Choroid plexus epithelial cell (primary cell): ENCODE measurements around the gene CTTNBP2NL.

ENCODE experiments used
- DNase-seq: peaks from one replicate; pipeline ENCODE4 v3.0.0-alpha.2; 2010; ENCODE audit warnings: low read depth
- H3K4me3 ChIP-seq: 2 replicates; pipeline ENCODE4 v1.5.1; 2011; ENCODE audit warnings: low read depth, mild to moderate bottlenecking, control low read depth, low read length, moderate library complexity
- TF ChIP-seq, protein P1 (sequence below): conservative IDR thresholded peaks from 2 replicates; pipeline ENCODE4 v1.5.1; 2011; ENCODE audit warnings: low read depth, mild to moderate bottlenecking, control low read depth, inconsistent platforms, low read length, moderate library complexity

Gene CTTNBP2NL

DNA sequence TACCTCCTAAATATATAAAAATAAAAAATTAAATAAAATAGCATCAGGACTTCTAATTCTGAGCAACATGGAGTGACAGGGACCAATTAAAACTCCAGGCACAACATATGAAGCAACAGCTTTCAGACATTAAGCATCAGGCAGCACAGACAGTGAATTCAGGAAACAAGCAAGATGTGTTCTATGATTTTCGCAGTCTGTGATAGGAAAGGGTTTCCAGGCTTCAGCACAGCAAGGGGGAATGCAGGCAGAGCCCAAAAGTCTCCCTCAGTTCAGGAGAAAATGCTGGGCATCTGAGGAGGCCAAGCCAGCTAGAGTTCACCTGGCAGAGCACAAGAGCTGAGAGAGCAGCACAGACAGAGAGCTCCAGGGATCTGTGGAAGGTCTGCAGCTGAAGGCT lies 22.2 kb upstream of the CTTNBP2NL start:
- TF ChIP-seq, protein P1, sequence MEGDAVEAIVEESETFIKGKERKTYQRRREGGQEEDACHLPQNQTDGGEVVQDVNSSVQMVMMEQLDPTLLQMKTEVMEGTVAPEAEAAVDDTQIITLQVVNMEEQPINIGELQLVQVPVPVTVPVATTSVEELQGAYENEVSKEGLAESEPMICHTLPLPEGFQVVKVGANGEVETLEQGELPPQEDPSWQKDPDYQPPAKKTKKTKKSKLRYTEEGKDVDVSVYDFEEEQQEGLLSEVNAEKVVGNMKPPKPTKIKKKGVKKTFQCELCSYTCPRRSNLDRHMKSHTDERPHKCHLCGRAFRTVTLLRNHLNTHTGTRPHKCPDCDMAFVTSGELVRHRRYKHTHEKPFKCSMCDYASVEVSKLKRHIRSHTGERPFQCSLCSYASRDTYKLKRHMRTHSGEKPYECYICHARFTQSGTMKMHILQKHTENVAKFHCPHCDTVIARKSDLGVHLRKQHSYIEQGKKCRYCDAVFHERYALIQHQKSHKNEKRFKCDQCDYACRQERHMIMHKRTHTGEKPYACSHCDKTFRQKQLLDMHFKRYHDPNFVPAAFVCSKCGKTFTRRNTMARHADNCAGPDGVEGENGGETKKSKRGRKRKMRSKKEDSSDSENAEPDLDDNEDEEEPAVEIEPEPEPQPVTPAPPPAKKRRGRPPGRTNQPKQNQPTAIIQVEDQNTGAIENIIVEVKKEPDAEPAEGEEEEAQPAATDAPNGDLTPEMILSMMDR = no peak
- DNase-seq = no peak
- no peak overlapping the region for H3K4me3 ChIP-seq

DNA sequence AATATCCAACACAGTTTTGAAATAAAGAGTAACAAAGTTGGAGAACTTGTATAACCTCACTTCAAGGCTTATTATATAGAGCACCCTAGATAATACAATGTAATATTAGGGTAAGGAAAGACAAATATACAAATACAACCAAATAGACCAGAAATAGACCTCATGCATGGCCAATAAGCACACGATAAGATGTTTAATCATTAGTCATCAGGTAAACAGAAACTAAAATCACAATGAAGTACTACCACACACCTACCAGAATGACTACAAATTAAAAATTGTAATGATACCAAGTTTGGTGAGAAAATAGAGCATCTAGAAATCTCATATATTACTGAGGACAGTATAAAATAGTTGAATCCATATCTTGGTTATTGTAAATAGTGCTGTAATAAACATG lies 20.3 kb upstream of the CTTNBP2NL start:
- TF ChIP-seq, protein P1 = no peak
- no peak overlapping the region for H3K4me3 ChIP-seq
- no peak for DNase-seq

DNA sequence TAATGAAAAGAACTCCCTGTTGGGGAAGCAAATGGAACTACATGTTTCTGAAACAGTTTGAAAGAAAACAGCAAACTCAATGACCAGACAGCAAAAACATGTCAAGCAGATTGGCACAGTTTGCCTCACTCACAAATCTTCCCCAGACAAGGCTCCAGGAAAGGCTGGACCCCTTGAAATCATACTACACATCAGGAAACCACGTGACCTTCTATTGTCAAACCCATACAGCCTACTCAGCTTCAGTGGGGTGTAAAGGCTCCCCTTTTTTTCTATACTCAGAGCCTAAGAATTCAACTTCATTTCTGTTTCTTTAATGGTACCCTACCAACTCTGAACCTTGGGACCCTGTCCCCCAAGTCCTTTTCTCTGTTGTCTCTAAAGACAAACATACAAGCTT lies 15.7 kb upstream of the CTTNBP2NL start:
- no peak for DNase-seq
- H3K4me3 ChIP-seq = no peak overlapping the region
- TF ChIP-seq, protein P1 = no peak

DNA sequence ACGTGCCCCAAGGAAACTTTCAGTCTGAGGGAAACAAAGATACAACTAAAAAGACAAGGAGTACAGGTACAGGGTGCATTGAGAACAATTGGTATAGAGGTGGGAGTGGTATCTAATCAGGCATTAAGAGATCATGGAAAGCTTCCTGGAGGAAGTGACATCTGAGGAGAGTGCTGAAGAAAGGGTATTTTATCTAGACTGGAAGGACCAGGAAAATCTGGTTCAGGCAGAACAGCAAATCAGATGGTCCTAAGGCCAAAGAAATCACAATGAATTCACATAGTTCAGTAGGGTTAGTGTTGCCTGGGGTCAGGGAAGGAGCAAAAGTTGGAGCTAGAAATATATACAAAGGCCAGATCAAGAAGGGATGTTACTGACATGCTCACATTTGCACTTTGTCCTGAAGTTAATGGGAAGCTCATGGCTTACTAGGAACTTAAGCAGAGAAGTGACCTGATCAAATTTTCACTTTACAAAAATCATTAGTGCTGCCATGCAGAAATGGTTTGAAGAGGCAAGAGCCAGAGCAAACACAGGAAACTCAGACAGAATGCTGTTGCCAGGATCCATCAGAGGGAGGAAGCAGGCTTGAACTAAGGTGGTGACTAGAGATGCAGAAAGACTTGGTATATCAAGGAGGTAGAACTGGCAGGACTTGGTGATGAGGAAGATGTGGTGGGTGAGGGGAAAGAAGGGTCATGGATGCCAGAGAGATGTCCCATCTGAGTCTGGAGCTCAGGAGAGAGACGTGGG lies 14.5 kb upstream of the CTTNBP2NL start:
- H3K4me3 ChIP-seq = no peak overlapping the region
- TF ChIP-seq, protein P1 = no peak
- DNase-seq = no peak

DNA sequence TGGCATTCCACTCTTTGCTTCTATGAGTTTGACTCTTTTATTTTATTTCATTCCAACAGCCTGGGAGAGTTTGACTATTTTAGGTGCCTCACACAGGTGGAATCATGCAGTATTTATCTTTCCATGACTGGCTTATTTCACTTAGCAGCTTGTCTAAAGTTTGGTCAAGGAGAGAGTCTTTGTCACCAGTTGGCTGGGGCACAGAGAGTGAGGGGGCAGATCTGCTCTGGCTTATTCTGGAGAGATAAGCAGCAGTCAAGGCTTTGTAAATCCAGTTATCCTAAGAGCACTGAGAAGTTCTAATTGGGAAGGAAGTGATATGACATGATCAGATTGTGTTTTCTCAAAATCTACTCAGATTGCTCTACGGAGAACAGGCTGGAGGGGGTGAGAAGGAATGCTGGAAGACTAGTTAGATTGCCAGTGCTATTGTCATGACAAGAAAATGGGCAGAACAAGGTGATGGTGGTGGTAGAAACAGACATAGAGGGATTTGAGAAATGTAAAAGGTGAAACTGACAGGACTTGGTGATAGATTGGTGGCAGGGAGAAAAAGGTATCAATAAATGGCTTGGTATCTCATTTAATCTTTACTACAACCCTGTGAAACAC lies 12.1 kb upstream of the CTTNBP2NL start:
- no peak for DNase-seq
- TF ChIP-seq, protein P1 = no peak
- no peak overlapping the region for H3K4me3 ChIP-seq

DNA sequence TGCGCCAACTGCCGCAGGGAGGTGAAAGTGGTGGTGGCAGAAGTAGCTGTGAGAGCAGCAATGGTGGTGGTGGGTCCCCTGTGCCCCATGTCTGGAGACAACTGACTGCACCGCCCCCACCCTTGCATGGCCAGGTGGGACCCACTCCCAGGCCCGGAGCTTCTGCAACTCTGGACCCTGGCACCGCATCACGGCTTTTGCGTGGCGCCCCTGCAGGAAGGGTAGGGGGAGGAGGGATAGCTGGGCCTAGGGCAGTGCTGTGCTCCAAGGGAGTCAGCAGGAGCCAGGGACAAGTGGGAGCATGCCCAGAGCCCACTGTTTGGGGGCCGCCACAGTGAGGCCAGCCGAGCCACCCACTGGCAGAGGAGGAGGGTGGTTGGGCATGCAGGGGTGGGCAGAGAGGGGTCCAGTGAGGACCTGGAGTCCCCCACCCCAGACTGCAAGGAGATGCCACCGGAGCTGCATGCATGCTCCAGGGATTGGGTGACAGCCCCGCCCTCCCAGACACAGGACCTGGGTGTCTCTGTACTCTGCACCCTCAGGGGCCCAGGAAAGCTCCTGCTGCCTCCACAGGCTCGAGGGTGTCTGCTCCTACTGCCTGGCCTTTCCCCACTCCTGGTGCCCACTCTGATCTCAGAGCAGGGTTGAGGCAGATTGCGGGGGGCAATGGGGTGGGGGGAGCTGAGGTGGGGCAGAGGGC lies 9.8 kb upstream of the CTTNBP2NL start:
- H3K4me3 ChIP-seq = no peak overlapping the region
- TF ChIP-seq, protein P1 = no peak
- no peak for DNase-seq
